Measurements from ENCODE around the gene CLDN4. TPM values are rescaled to one million over a fixed set of nuclear protein-coding genes. Genes with fewer than 3 reads are reported as not detected.

Gene CLDN4
- total RNA-seq, 5 donors from 2014 or later (not counting 1 experiment from before 2014, with no cell fraction given), result 0.53 to 1.3 (median 0.79) TPM; not detected in 2

GRCh38 chr7:73851410-73852338 lies 20.9 kb downstream of the CLDN4 start:
- peak; percentile 58 to 81 (median 79) for ATAC-seq (replicated peaks in 1 of 4)
- CTCF ChIA-PET, result no interaction called here
- Histone ChIP-seq H3K4me3 (ENCODE audit: control insufficient read depth in 1 of 2, extremely low read depth in 1 of 2, low read length in 1 of 2) (no peak overlapping the region), H3K27me3 (replicated peaks in 1 of 2; ENCODE audit: control insufficient read depth in 2 of 2, extremely low read depth in 1 of 2, insufficient read depth in 2 of 2, low read length in 1 of 2) (peaks cover 3 to 37% of the 10 kb centered on the region in 2 experiments), H3K27ac (ENCODE audit: low read length) (no peak overlapping the region), H3K9me3 (no peaks in the 10 kb centered on the region), H3K36me3 (ENCODE audit: control insufficient read depth in 2 of 2, extremely low read depth in 1 of 2, insufficient read depth in 1 of 2, low read length in 1 of 2) (no peaks in the 10 kb centered on the region), H3K4me1 (ENCODE audit: control insufficient read depth in 1 of 2, extremely low read depth in 1 of 2, insufficient read depth in 2 of 2, low read length in 2 of 2) (peaks cover 0 to 9% of the 10 kb centered on the region in 2 experiments)
- no peaks in the 10 kb centered on the region for H3K36me3 Mint-ChIP-seq
- DNase-seq, result peak in 1 of 35 experiments; percentile 33
- H3K9me3 Mint-ChIP-seq, result no peaks in the 10 kb centered on the region
- peaks cover 0 to 20% (median 14%) of the 10 kb centered on the region in 3 donors for H3K4me1 Mint-ChIP-seq
- peak overlapping the region; percentile 77 to 78 for H3K27ac Mint-ChIP-seq
- H3K4me3 Mint-ChIP-seq, result no peak overlapping the region
- H3K27me3 Mint-ChIP-seq, result peaks cover 8 to 9% of the 10 kb centered on the region in 2 donors
- WGBS (ENCODE audit: insufficient coverage), result 84% methylated on average over 4 of the region's 8 CpGs
- POLR2A ChIA-PET, result interaction anchor here in 1 of 2 donors (0.6 kb wide), 1 partner anchor 221 kb away, joined by 7 read pairs; no protein-coding TSS in a partner anchor

GRCh38 chr7:73852500-73852899 lies 21.7 kb downstream of the CLDN4 start:
- POLR2A ChIA-PET, result no interaction called here
- H3K27me3 ChIP-seq (replicated peaks in 1 of 2; ENCODE audit: control insufficient read depth in 2 of 2, extremely low read depth in 1 of 2, insufficient read depth in 2 of 2, low read length in 1 of 2), result peaks cover 4 to 42% of the 10 kb centered on the region in 2 experiments
- DNase-seq (no peak), ATAC-seq (replicated peaks in 1 of 4) (no peak)
- CTCF ChIA-PET, result interaction anchor here in 1 of 2 donors (0.5 kb wide), 1 partner anchor 585 kb away, joined by 3 read pairs; no protein-coding TSS in a partner anchor
- peaks cover 0 to 9% of the 10 kb centered on the region in 2 experiments for H3K4me1 ChIP-seq (ENCODE audit: control insufficient read depth in 1 of 2, extremely low read depth in 1 of 2, insufficient read depth in 2 of 2, low read length in 2 of 2)
- Mint-ChIP-seq H3K4me1 (peaks cover 0 to 20% (median 14%) of the 10 kb centered on the region in 3 donors), H3K36me3 (no peaks in the 10 kb centered on the region), H3K4me3 (no peak overlapping the region), H3K9me3 (no peaks in the 10 kb centered on the region), H3K27me3 (peaks cover 8 to 9% of the 10 kb centered on the region in 2 donors), H3K27ac (no peak overlapping the region)
- H3K36me3 ChIP-seq (ENCODE audit: control insufficient read depth in 2 of 2, extremely low read depth in 1 of 2, insufficient read depth in 1 of 2, low read length in 1 of 2), result no peaks in the 10 kb centered on the region
- no peaks in the 10 kb centered on the region for H3K9me3 ChIP-seq
- no CpG with 5 or more reads among the region's 5 CpGs for WGBS (ENCODE audit: insufficient coverage)
- H3K4me3 ChIP-seq (ENCODE audit: control insufficient read depth in 1 of 2, extremely low read depth in 1 of 2, low read length in 1 of 2), result no peak overlapping the region
- H3K27ac ChIP-seq (ENCODE audit: low read length), result no peak overlapping the region

- Histone ChIP-seq H3K4me1 (ENCODE audit: control insufficient read depth in 1 of 2, extremely low read depth in 1 of 2, insufficient read depth in 2 of 2, low read length in 2 of 2) (peaks cover 0 to 9% of the 10 kb centered on the region in 2 experiments), H3K9me3 (no peaks in the 10 kb centered on the region), H3K36me3 (ENCODE audit: control insufficient read depth in 2 of 2, extremely low read depth in 1 of 2, insufficient read depth in 1 of 2, low read length in 1 of 2) (no peaks in the 10 kb centered on the region), H3K27ac (ENCODE audit: low read length) (no peak overlapping the region), H3K27me3 (replicated peaks in 1 of 2; ENCODE audit: control insufficient read depth in 2 of 2, extremely low read depth in 1 of 2, insufficient read depth in 2 of 2, low read length in 1 of 2) (peaks cover 4 to 47% of the 10 kb centered on the region in 2 experiments), H3K4me3 (ENCODE audit: control insufficient read depth in 1 of 2, extremely low read depth in 1 of 2, low read length in 1 of 2) (no peak overlapping the region)
- Mint-ChIP-seq H3K9me3 (no peaks in the 10 kb centered on the region), H3K4me3 (no peak overlapping the region), H3K27me3 (peaks cover 10 to 17% of the 10 kb centered on the region in 2 donors), H3K27ac (no peak overlapping the region), H3K36me3 (no peaks in the 10 kb centered on the region), H3K4me1 (peaks cover 0 to 8% (median 6%) of the 10 kb centered on the region in 3 donors)
- 39% methylated on average over 2 of the region's 3 CpGs for WGBS (ENCODE audit: insufficient coverage)
- ChIA-PET POLR2A (no interaction called here), CTCF (interaction anchor here in 1 of 2 donors (0.6 to 0.9 kb wide), 3 partner anchors 14 to 136 kb away, joined by 6 to 18 read pairs (median 9); no protein-coding TSS in a partner anchor)
- no peak for ATAC-seq (replicated peaks in 1 of 4)
- no peak for DNase-seq
These were observed 26.1 kb downstream of the CLDN4 start for GRCh38 chr7:73856941-73857340.

GRCh38 chr7:73858807-73859206 lies 28.0 kb downstream of the CLDN4 start:
- no peak overlapping the region for H3K27ac Mint-ChIP-seq

GRCh38 chr7:73860859-73861258 lies 30.1 kb downstream of the CLDN4 start, which contains the start of gene TMEM270:
Gene TMEM270 (plus strand): TSS chr7:73861159. CDS start chr7:73861195, 36 bp downstream.
- peaks cover 8 to 11% of the 10 kb centered on the region in 2 donors for H3K27me3 Mint-ChIP-seq
- Histone ChIP-seq H3K27me3 (replicated peaks in 1 of 2; ENCODE audit: control insufficient read depth in 2 of 2, extremely low read depth in 1 of 2, insufficient read depth in 2 of 2, low read length in 1 of 2) (peaks cover 2 to 31% of the 10 kb centered on the region in 2 experiments), H3K36me3 (ENCODE audit: control insufficient read depth in 2 of 2, extremely low read depth in 1 of 2, insufficient read depth in 1 of 2, low read length in 1 of 2) (no peaks in the 10 kb centered on the region), H3K27ac (ENCODE audit: low read length) (no peak within 1 kb of the TSS), H3K4me3 (ENCODE audit: control insufficient read depth in 1 of 2, extremely low read depth in 1 of 2, low read length in 1 of 2) (no peak within 1 kb of the TSS), H3K9me3 (no peaks in the 10 kb centered on the region), H3K4me1 (ENCODE audit: control insufficient read depth in 1 of 2, extremely low read depth in 1 of 2, insufficient read depth in 2 of 2, low read length in 2 of 2) (peaks cover 0 to 3% of the 10 kb centered on the region in 2 experiments)
- H3K27ac Mint-ChIP-seq, result no peak within 1 kb of the TSS
- CTCF ChIA-PET, result interaction anchor here in 1 of 2 donors (0.6 kb wide), 1 partner anchor 322 kb away, joined by 9 read pairs; no protein-coding TSS in a partner anchor
- POLR2A ChIA-PET, result no interaction called here
- H3K9me3 Mint-ChIP-seq, result no peaks in the 10 kb centered on the region
- no peak within 1 kb of the TSS for H3K4me3 Mint-ChIP-seq
- H3K36me3 Mint-ChIP-seq, result no peaks in the 10 kb centered on the region
- ATAC-seq (replicated peaks in 1 of 4) (no peak), DNase-seq (no peak)
- H3K4me1 Mint-ChIP-seq, result no peaks in the 10 kb centered on the region
- WGBS (ENCODE audit: insufficient coverage), result 86% methylated on average over 10 of the region's 11 CpGs

More at GRCh38 chr7:73858807-73859206, 28.0 kb downstream of the CLDN4 start:
- POLR2A ChIA-PET, result interaction anchor here in 1 of 2 donors (0.7 kb wide), 1 partner anchor 46 kb away, joined by 10 read pairs; no protein-coding TSS in a partner anchor
- H3K27me3 ChIP-seq (replicated peaks in 1 of 2; ENCODE audit: control insufficient read depth in 2 of 2, extremely low read depth in 1 of 2, insufficient read depth in 2 of 2, low read length in 1 of 2), result peaks cover 4 to 37% of the 10 kb centered on the region in 2 experiments
- ATAC-seq (replicated peaks in 1 of 4) (no peak), DNase-seq (no peak)
- Mint-ChIP-seq H3K36me3 (no peaks in the 10 kb centered on the region), H3K4me1 (peaks cover 0 to 5% (median 5%) of the 10 kb centered on the region in 3 donors), H3K4me3 (no peak overlapping the region), H3K9me3 (no peaks in the 10 kb centered on the region), H3K27me3 (peaks cover 8 to 14% of the 10 kb centered on the region in 2 donors)
- no peaks in the 10 kb centered on the region for H3K36me3 ChIP-seq (ENCODE audit: control insufficient read depth in 2 of 2, extremely low read depth in 1 of 2, insufficient read depth in 1 of 2, low read length in 1 of 2)
- H3K4me3 ChIP-seq (ENCODE audit: control insufficient read depth in 1 of 2, extremely low read depth in 1 of 2, low read length in 1 of 2), result no peak overlapping the region
- CTCF ChIA-PET, result no interaction called here
- no peaks in the 10 kb centered on the region for H3K9me3 ChIP-seq
- H3K4me1 ChIP-seq (ENCODE audit: control insufficient read depth in 1 of 2, extremely low read depth in 1 of 2, insufficient read depth in 2 of 2, low read length in 2 of 2), result peaks cover 0 to 9% of the 10 kb centered on the region in 2 experiments
- no peak overlapping the region for H3K27ac ChIP-seq (ENCODE audit: low read length)
- 20% methylated on average over 1 of the region's 2 CpGs for WGBS (ENCODE audit: insufficient coverage)

- Histone ChIP-seq H3K36me3 (ENCODE audit: control insufficient read depth in 2 of 2, extremely low read depth in 1 of 2, insufficient read depth in 1 of 2, low read length in 1 of 2) (no peaks in the 10 kb centered on the region), H3K27me3 (replicated peaks in 1 of 2; ENCODE audit: control insufficient read depth in 2 of 2, extremely low read depth in 1 of 2, insufficient read depth in 2 of 2, low read length in 1 of 2) (peaks cover 2 to 27% of the 10 kb centered on the region in 2 experiments), H3K4me3 (ENCODE audit: control insufficient read depth in 1 of 2, extremely low read depth in 1 of 2, low read length in 1 of 2) (no peak overlapping the region), H3K4me1 (ENCODE audit: control insufficient read depth in 1 of 2, extremely low read depth in 1 of 2, insufficient read depth in 2 of 2, low read length in 2 of 2) (no peaks in the 10 kb centered on the region), H3K9me3 (no peaks in the 10 kb centered on the region), H3K27ac (ENCODE audit: low read length) (no peak overlapping the region)
- no peaks in the 10 kb centered on the region for H3K9me3 Mint-ChIP-seq
- DNase-seq (no peak), ATAC-seq (replicated peaks in 1 of 4) (no peak)
- WGBS (ENCODE audit: insufficient coverage), result 91% methylated on average over 2 of the region's 12 CpGs
- CTCF ChIA-PET, result no interaction called here
- no peak overlapping the region for H3K27ac Mint-ChIP-seq
- no peaks in the 10 kb centered on the region for H3K36me3 Mint-ChIP-seq
- H3K4me1 Mint-ChIP-seq, result no peaks in the 10 kb centered on the region
- POLR2A ChIA-PET, result no interaction called here
- H3K4me3 Mint-ChIP-seq, result no peak overlapping the region
- H3K27me3 Mint-ChIP-seq, result peaks cover 8 to 11% of the 10 kb centered on the region in 2 donors
These were observed 30.5 kb downstream of the CLDN4 start for GRCh38 chr7:73861305-73861704.

Measured in T-cell (primary cell).